ENCODE data around the gene SLC16A3.

DNA sequence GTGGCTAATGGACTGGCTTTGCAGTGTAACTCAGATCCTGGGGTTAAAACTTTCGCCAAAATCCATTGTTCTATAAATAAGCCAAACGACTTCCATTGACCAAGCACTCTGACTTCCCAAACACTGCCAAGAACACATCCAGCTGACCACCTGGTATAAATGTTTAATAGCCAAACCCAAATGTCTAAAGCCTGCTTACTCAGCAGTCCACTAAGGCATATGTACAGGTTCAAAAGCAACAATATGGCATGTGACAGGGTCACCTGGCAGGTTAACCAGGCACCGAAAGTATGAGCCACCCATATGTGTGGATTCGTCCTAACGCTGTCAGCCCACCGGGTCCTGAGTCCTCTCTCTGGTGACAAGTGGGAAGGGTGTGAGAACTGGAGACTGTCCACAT is 42.6 kb downstream of the SLC16A3 start:
- TF ChIP-seq, protein P1, sequence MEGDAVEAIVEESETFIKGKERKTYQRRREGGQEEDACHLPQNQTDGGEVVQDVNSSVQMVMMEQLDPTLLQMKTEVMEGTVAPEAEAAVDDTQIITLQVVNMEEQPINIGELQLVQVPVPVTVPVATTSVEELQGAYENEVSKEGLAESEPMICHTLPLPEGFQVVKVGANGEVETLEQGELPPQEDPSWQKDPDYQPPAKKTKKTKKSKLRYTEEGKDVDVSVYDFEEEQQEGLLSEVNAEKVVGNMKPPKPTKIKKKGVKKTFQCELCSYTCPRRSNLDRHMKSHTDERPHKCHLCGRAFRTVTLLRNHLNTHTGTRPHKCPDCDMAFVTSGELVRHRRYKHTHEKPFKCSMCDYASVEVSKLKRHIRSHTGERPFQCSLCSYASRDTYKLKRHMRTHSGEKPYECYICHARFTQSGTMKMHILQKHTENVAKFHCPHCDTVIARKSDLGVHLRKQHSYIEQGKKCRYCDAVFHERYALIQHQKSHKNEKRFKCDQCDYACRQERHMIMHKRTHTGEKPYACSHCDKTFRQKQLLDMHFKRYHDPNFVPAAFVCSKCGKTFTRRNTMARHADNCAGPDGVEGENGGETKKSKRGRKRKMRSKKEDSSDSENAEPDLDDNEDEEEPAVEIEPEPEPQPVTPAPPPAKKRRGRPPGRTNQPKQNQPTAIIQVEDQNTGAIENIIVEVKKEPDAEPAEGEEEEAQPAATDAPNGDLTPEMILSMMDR (IDR thresholded peaks at IDR 0.05; ENCODE audit: low read depth, low read length) = no peak
- no peak for TF ChIP-seq EZH2phosphoT487 (IDR thresholded peaks at IDR 0.05; ENCODE audit: low read depth)

Measured in OCI-LY3 (cell line).